ENCODE measurements around the gene DRG1. TPM values are rescaled to one million over a fixed set of nuclear protein-coding genes. Genes with fewer than 3 reads are reported as not detected.

The DRG1 gene
- total and polyA plus RNA-seq, 2 of the 4 experiments (the other 2 are of a cell fraction): 54.8 to 141 TPM

- CTCF ChIA-PET: no interaction called here
- intact Hi-C loops (cut with micrococcal nuclease): no loop called here
- dilution Hi-C loops (cut with HindIII; ENCODE audit: low sequenced_read_pairs, unreplicated experiment): no loop called here
Measured at GRCh38 chr22:31363885-31364465, 35.4 kb upstream of the DRG1 start.

More at GRCh38 chr22:31363885-31364465, 35.4 kb upstream of the DRG1 start:
- no peak overlapping the region for H2AFZ ChIP-seq (replicated peaks; ENCODE audit: low read length, poor library complexity)
- H3K9ac ChIP-seq (ENCODE audit: low read depth, low read length): no peak overlapping the region
- no peak overlapping the region for H2BK15ac ChIP-seq (ENCODE audit: low read depth, low read length)
- H3K9me3 ChIP-seq (ENCODE audit: control insufficient read depth, insufficient read depth, low read length): no peaks in the 10 kb centered on the region
- no peaks in the 10 kb centered on the region for H3K36me3 ChIP-seq (ENCODE audit: control insufficient read depth, insufficient read depth, low read length)
- no CpG with 5 or more reads among the region's 3 CpGs for WGBS, 2 experiments (ENCODE audit: extremely low coverage in 2 of 2, insufficient read length in 1 of 2)
- H4K8ac ChIP-seq (ENCODE audit: low read depth in 2 of 2, low read length in 2 of 2): no peak overlapping the region
- no peak overlapping the region for H4K5ac ChIP-seq (ENCODE audit: low read depth, low read length)
- BruUV-seq (replicated peaks): no TSS peak
- H3K79me1 ChIP-seq (ENCODE audit: low read depth in 1 of 2, low read length in 2 of 2): no peaks in the 10 kb centered on the region
- H3K4me3 ChIP-seq (ENCODE audit: insufficient read depth, low read depth, low read length): no peak overlapping the region
- no peak overlapping the region for H2BK20ac ChIP-seq (ENCODE audit: low read depth, low read length)
- H3K27me3 ChIP-seq (ENCODE audit: control insufficient read depth, insufficient read depth, low read length): no peaks in the 10 kb centered on the region; the same call in 1 of the 2 replicates
- no peak overlapping the region for H4K91ac ChIP-seq (ENCODE audit: insufficient read depth, low read depth, low read length)
- H3K9me1 ChIP-seq (ENCODE audit: insufficient read depth, low read length): no peaks in the 10 kb centered on the region
- POLR2A ChIA-PET (ENCODE audit: unreplicated experiment): no interaction called here
- no peak overlapping the region for H3K23ac ChIP-seq (ENCODE audit: low read depth, low read length)
- in situ Hi-C loops (cut with MboI; ENCODE audit: low sequenced_read_pairs): no loop called here
- H3K4ac ChIP-seq (ENCODE audit: low read depth, low read length): no peak overlapping the region
- no peak for TF ChIP-seq MXI1 (IDR thresholded peaks at IDR 0.05; ENCODE audit: borderline replicate concordance, low read depth, low read length)
- TF ChIP-seq FOS (IDR thresholded peaks at IDR 0.05; ENCODE audit: low read depth, low read length): no peak
- TF ChIP-seq CEBPB (IDR thresholded peaks at IDR 0.05; ENCODE audit: low read depth, low read length): no peak
- no peak for TF ChIP-seq BHLHE40 (IDR thresholded peaks at IDR 0.05; ENCODE audit: low read depth, low read length)
- no peak for TF ChIP-seq NFE2L2 (IDR thresholded peaks at IDR 0.05; ENCODE audit: low read depth, low read length)
- TF ChIP-seq RFX5 (IDR thresholded peaks at IDR 0.05; ENCODE audit: low read depth, low read length): no peak
- TF ChIP-seq CHD1 (IDR thresholded peaks at IDR 0.05; ENCODE audit: low read depth, low read length): no peak
- TF ChIP-seq SMC3 (IDR thresholded peaks at IDR 0.05; ENCODE audit: low read depth, low read length): no peak
- no peak for TF ChIP-seq RAD21 (IDR thresholded peaks at IDR 0.05; ENCODE audit: low read length)
- TF ChIP-seq, protein P1, sequence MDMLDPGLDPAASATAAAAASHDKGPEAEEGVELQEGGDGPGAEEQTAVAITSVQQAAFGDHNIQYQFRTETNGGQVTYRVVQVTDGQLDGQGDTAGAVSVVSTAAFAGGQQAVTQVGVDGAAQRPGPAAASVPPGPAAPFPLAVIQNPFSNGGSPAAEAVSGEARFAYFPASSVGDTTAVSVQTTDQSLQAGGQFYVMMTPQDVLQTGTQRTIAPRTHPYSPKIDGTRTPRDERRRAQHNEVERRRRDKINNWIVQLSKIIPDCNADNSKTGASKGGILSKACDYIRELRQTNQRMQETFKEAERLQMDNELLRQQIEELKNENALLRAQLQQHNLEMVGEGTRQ (IDR thresholded peaks at IDR 0.05; ENCODE audit: low read depth, low read length): no peak
- TF ChIP-seq, protein P2, sequence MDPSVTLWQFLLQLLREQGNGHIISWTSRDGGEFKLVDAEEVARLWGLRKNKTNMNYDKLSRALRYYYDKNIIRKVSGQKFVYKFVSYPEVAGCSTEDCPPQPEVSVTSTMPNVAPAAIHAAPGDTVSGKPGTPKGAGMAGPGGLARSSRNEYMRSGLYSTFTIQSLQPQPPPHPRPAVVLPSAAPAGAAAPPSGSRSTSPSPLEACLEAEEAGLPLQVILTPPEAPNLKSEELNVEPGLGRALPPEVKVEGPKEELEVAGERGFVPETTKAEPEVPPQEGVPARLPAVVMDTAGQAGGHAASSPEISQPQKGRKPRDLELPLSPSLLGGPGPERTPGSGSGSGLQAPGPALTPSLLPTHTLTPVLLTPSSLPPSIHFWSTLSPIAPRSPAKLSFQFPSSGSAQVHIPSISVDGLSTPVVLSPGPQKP (IDR thresholded peaks at IDR 0.05; ENCODE audit: borderline replicate concordance, low read depth, low read length): no peak
- no peak for TF ChIP-seq RCOR1 (IDR thresholded peaks at IDR 0.05; ENCODE audit: insufficient replicate concordance, low read length)
- TF ChIP-seq MAFK (IDR thresholded peaks at IDR 0.05; ENCODE audit: low read depth, low read length): no peak
- no peak for TF ChIP-seq CTCF (conservative IDR thresholded peaks at IDR 0.05; ENCODE audit: low read depth, low read length)
- H3K18ac ChIP-seq (ENCODE audit: low read depth, low read length): no peak overlapping the region
- DNase-seq (no peak), ATAC-seq (ENCODE audit: low read depth) (no peak)
- H3K14ac ChIP-seq (replicated peaks; ENCODE audit: low read depth, low read length): no peak overlapping the region
- no peak overlapping the region for H2BK120ac ChIP-seq (ENCODE audit: low read depth, low read length)
- H3K56ac ChIP-seq (ENCODE audit: extremely low read depth, insufficient read depth, low read length): no peak overlapping the region
- H2AK9ac ChIP-seq (replicated peaks; ENCODE audit: low read depth, low read length, poor library complexity): no peak overlapping the region
- no peak overlapping the region for H2BK5ac ChIP-seq (ENCODE audit: low read depth, low read length, poor library complexity, severe bottlenecking)
- H4K20me1 ChIP-seq (ENCODE audit: insufficient read depth, low read length): no peaks in the 10 kb centered on the region
- no peaks in the 10 kb centered on the region for H3K4me1 ChIP-seq (ENCODE audit: control insufficient read depth, insufficient read depth, low read length)
- H2AK5ac ChIP-seq (ENCODE audit: low read depth, low read length): no peak overlapping the region
- no peak overlapping the region for H3K27ac ChIP-seq (ENCODE audit: insufficient read depth, low read length)
- no peak overlapping the region for H3K4me2 ChIP-seq (ENCODE audit: low read depth, low read length)
